ENCODE results near the gene SERPINB2.

DNA sequence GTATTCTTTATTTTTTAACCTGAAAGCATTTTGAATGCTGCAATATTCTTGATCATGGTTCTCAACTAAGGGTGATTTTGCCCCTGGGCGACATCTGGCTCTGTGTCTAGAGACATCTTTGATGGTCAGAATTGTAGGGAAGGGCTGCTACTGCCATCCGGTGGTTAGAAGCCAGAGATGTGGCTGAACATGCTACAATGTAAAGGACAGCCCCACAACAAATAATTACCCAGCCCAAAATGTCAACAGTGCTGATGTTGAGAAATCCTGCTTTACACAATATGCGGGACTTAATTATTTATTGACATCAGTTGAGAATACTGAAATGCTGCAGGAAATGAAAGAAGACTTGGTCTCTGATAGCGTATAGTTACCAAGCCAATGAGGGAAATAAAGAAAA, 37.5 kb upstream of the SERPINB2 start:
- TF ChIP-seq, protein P1, sequence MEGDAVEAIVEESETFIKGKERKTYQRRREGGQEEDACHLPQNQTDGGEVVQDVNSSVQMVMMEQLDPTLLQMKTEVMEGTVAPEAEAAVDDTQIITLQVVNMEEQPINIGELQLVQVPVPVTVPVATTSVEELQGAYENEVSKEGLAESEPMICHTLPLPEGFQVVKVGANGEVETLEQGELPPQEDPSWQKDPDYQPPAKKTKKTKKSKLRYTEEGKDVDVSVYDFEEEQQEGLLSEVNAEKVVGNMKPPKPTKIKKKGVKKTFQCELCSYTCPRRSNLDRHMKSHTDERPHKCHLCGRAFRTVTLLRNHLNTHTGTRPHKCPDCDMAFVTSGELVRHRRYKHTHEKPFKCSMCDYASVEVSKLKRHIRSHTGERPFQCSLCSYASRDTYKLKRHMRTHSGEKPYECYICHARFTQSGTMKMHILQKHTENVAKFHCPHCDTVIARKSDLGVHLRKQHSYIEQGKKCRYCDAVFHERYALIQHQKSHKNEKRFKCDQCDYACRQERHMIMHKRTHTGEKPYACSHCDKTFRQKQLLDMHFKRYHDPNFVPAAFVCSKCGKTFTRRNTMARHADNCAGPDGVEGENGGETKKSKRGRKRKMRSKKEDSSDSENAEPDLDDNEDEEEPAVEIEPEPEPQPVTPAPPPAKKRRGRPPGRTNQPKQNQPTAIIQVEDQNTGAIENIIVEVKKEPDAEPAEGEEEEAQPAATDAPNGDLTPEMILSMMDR (IDR thresholded peaks at IDR 0.05), result peak; percentile 65
- TF ChIP-seq EZH2phosphoT487 (IDR thresholded peaks at IDR 0.05), result no peak
- no peak for TF ChIP-seq EZH2 (IDR thresholded peaks at IDR 0.05)
